Adipose tissue (tissue), 3 donors: ENCODE measurements around the gene MYB. TPM values are rescaled to one million over a fixed set of nuclear protein-coding genes. Genes with fewer than 3 reads are reported as not detected.

Experiments used
- H3K27ac ChIP-seq: one replicate; pipeline ENCODE4 v1.5.1; 2013; ENCODE audit warnings: low read depth, low read length
- WGBS, 3 donors: extraction: QIAGEN DNeasy Blood & Tissue Kit; methylation state at CpG; one replicate each; pipeline ENCODE4 v1.1.7; 2013; 5-methylcytosine and 5-hydroxymethylcytosine counted together
- polyA plus RNA-seq, 3 donors: library from polyadenylated mRNA; stranded (reverse); fragments of 200-250 nt; gene quantifications; one replicate each; pipeline ENCODE4 v1.2.3, GENCODE V29; 2013
- donor health status: healthy with polysubstance abuse.
- donor health status: Bipolar disorder and iron deficiency.
- donor health status: healthy.

MYB gene
- polyA plus RNA-seq, 3 donors = 0.05 to 0.22 (median 0.06) TPM

DNA sequence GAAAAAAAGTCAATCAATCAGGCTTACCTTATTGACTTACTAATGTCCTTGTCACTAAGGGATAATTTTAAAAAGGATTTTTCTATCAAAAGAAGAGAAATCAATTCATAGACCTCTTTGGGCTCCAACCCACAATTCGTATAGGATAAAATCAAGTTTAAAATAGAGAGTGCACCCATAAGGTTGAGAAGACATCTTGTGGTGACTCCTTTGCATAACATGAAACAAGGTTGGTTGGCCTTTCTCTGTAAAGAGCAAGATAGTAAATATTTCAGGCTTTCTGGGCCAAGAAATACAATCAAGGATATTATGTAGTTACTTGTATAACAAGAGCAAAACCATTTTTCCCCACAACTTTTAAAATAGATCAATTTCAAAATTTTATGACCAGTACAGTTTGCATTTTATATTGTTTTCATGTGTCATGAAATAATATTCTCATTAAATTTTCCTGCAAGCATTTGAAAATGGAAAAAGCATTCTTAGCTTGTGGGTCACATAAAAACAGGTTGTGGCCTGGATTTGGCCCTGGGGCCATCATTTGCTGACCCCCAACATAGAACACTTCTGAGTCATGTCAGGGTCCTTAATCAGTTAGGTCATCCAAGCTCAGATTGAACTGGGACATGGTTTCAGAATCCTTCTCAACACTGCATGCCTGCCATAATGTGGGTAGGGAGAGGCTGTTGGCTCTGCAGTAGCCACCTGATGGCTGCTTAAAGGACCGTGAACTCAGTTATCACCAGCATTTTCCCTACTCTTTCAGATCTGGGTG is 76.7 kb downstream of the MYB start:
- no peak overlapping the region for H3K27ac ChIP-seq
- WGBS, 3 donors = 69 to 78% (median 70%) methylated on average over 2 of the region's 2 CpGs

DNA sequence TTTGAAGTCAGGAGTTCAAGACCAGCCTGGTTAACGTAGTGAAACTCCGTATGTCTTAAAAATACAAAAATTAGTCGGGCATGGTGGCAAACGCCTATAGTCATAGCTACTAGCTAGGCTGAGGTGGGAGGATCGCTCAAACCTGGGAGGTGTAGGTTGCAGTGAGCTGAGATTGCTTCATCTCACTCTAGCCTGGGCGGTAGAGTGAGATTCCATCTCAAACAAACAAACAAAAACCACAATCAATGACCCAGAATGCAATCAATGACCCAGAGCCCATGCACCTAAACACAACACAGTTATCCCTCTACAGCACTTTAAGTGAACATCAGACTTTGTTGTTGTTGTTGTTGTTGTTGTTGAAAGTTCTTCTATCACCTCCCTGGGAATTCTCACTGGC is 77.9 kb downstream of the MYB start:
- H3K27ac ChIP-seq = no peak overlapping the region
- WGBS, 3 donors = 71 to 83% (median 78%) methylated on average over 6 of the region's 6 CpGs

DNA sequence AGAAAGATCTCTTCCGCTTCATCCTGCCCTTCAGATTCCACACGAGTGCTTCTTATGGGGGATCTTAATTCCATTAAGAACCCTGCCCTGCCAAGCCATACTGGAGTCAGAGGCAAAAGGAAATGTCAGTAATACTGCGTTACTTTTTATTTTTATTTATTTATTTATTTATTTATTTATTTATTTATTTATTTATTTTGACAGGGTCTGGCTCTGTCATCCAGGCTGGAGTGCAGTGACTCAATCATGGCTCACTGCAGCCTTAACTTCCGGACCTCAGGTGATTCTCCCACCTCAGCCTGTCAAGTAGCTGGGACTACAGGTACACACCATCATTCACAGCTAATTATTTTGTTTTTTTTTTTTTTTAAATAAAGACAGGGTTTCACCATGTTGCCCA is 79.5 kb downstream of the MYB start:
- H3K27ac ChIP-seq = no peak overlapping the region
- 90 to 96% (median 95%) methylated on average over 4 of the region's 4 CpGs for WGBS, 3 donors

DNA sequence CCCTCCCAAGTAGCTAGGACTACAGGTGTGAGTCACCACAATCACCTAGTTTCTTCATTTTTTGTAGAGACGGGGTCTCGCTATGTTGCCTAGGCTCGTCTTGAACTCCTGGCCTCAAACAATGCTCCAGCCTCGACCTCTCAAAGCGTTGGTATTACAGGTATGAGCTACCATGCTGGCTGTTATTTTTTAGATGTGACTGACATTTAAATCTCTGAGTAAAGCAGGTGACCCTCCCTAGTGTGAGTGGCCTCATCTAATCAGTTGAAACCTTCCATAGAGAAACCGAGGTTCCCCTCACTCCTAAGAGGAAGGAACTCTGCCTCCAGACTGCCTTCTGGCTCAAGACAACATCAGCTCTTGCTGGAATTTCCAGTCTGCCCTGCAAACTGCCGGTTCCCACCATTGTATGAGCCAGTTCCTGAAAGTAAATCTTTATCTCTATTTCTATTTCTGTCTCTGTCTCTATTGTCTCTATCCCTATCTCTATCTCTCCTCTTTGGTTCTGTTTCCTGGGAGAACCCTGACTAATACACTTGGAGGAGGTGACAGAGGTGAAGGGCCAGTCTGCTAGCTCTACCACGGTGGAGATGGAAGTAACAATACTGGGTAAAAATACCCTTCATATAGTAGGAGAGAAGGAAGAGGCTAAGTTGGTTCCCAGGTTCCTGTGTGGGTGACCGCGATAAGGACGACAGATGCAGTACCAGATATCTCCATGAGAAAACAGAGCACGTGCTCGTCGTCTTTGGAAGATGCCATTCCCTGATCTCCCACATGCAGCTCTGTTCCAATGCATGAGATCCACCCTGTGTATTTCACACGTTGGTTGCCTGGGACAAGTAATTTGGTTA is 81.0 kb downstream of the MYB start:
- H3K27ac ChIP-seq = no peak overlapping the region
- 65 to 82% (median 73%) methylated on average over 15 of the region's 15 CpGs for WGBS, 3 donors

DNA sequence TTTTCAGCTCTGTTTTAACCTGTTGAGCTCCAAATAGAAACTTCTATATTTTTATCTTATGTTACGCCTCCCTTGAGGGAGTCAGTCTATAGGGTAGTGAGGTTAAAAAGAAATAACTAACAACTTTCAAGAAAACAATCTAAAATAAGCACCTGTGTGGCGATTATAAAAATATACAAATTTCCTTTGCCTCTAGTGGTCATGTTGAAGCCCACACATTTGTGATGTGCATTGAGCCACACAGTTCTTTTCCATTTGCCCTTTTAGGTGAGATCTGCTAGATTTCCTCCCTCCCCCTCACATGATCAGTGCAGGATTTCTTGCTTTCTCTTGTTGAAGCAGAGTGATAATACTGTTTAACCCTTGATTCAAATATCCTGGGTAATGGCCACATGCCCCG is 84.2 kb downstream of the MYB start:
- WGBS, 3 donors = 90 to 95% (median 94%) methylated on average over 3 of the region's 3 CpGs

DNA sequence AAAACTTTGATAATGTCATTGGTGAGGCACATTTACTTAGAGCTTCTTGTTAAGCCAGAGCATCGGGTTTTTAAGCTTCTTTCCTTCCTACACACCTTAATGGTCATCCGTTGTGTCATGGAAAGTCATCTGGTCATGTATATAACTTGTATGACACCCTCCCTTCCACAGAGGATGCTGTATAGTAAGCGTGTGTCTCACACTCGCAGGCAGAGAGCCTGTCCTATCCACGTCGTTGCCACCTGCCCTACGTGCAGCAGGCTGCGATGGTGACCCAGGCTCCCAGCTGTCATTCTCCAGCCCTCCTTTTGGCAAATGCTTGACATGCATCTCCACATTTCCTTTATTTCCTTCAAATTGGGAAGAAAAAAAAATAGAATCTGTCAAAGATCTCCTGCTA is 85.6 kb downstream of the MYB start:
- H3K27ac ChIP-seq = no peak overlapping the region
- 83 to 89% (median 85%) methylated on average over 8 of the region's 8 CpGs for WGBS, 3 donors

More for the DNA sequence above, 84.2 kb downstream of the MYB start:
- H3K27ac ChIP-seq = no peak overlapping the region

DNA sequence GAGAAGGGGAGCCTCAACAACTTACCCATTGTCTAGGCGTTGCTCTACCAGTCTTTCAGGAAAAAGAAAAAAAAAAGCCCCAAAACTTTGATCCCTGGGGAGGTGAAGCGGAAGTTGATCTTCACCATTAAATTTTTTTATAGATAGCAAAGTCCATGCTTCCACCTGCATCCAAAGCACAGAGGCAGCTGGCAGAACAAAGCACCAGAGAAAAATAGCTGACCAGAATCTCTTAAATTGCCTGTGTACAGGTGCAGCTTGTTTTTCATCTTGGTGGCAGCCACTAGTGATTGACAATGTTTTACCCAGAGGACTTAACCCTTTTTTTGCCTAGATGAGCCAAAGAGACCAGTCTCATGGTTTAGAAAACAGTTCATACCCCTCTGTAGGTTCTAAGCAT is 86.0 kb downstream of the MYB start:
- no peak overlapping the region for H3K27ac ChIP-seq
- WGBS, 3 donors = 47 to 63% (median 53%) methylated on average over 2 of the region's 2 CpGs

DNA sequence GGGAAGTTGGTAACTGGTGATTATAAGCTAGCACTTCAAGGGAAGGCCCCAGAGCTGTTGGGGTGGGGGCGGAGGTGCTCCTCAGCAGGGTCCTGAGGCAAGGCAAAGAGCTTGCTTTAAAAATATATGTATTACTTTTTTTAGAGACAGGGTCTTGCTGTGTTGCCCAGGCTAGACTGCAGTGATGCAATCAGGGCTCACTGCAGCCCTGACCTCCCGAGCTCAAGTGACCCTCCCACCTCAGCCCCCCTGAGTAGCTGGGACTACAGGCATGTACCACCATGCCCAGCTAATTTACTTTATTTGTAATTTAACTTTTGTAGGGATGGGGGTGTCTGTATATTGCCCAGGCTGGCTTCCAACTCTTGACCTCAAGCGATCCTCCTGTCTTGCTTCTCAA is 87.2 kb downstream of the MYB start:
- WGBS, 3 donors = 85 to 100% (median 87%) methylated on average over 3 of the region's 3 CpGs
- no peak overlapping the region for H3K27ac ChIP-seq

DNA sequence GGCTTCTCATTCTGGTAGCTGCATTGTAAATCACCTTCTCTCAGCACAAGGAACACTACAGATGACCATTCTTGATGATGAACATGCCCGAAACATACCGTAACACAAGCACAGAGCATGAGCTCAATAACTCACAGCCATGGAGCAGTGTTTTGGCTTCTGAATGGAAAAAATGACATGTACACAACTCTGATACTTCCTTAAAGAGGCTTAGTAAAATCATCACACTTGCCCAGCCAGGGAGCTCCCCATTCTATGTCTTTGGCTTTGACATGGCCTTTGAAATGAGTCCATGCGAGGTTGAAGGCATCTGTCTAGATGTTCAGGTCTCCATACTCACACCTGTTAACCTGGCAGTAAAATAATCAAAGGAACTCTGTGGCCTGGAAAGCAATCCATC is 87.6 kb downstream of the MYB start:
- H3K27ac ChIP-seq = no peak overlapping the region

More for the DNA sequence above, 87.6 kb downstream of the MYB start:
- 96 to 99% (median 98%) methylated on average over 3 of the region's 3 CpGs for WGBS, 3 donors

Other genes starting within 250 kb of the MYB start
- under 1 TPM; 0.08 to 0.56 (median 0.36) TPM for gene ALDH8A1, start 231.2 kb upstream of the MYB start, polyA plus RNA-seq
- 10 to 100 TPM; 26.3 to 33.2 (median 30.3) TPM for gene HBS1L, start 126.5 kb upstream of the MYB start, polyA plus RNA-seq